ENCODE data around the gene SCAF1.

GRCh38 chr19:49655570-49656455 is 13.8 kb downstream of the SCAF1 start:
- TF ChIP-seq POLR2AphosphoS5 (IDR thresholded peaks at IDR 0.05), result no peak
- no peak for TF ChIP-seq POLR2A (IDR thresholded peaks at IDR 0.05)

All from upper lobe of left lung (tissue), 4 donors.